Measurements from ENCODE around the gene CERS4. TPM values are rescaled to one million over a fixed set of nuclear protein-coding genes. Genes with fewer than 3 reads are reported as not detected.
A peak's percentile ranks its signal among the peaks of the same experiment; 100 is the strongest.

The CERS4 gene
- total RNA-seq (2022): 56.8 and 66.9 TPM in 2 replicates
- percentile 69 among the genes with signal in this experiment for Bru-seq, nascent RNA
- percentile 71 among the genes with signal in this experiment for BruChase-seq, experiment 1, labeled RNA remaining after a 2-hour chase
- BruChase-seq, experiment 2, labeled RNA remaining after a 6-hour chase: percentile 76 among the genes with signal in this experiment
- long read RNA-seq, transcript CERS4-201 (12 exons, 1,797 nt): major isoform, 23 of 76 reads
- long read RNA-seq, partial matches to known transcripts: 5 of 76 reads
- long read RNA-seq, other reads (novel, unspliced or antisense): 44 of 76 reads

DNA sequence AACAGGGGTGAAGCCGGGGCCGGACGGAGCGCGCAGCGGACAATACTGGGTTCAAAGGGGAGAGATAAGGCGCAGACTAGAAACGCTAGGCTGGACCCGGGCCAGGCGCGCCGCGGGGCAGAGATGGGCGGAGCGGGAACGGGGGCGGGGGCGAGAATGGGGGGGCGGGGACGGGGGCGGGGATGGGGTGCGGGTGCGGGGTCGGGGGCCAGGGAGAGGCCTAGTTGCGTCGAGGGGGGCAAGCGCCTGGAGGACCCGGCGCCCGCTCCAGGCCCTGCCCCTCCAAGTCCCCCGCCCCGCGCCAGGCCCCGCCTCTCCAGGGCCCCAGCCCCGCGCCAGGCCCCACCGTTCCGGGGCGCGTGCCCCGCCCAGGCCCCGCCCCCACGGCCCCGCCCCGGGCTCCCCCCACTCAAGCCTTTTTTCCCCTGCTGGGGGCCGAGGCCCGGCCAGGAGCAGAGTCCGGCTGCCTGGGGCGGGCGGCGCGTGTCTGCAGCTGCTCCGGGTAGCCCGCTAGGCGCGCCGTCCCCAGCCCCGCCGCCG lies at the start of gene CERS4:
Gene CERS4 (plus strand): TSS at position 449 of the 540 bp plus-strand sequence. CDS start 41,707 bp downstream, outside the sequence.
- ChIA-PET POLR2A (interaction anchor here (0.6 to 1.3 kb wide), 2 partner anchors 14 to 265 kb away, joined by 3 to 4 read pairs; partner anchors contain the start of gene TIMM44), CTCF (no interaction called here)
- Mint-ChIP-seq H3K27ac (ENCODE audit: unreplicated experiment) (peak within 1 kb of the TSS; percentile 86), H3K4me3 (ENCODE audit: unreplicated experiment) (peak within 1 kb of the TSS; percentile 93), H3K36me3 (ENCODE audit: insufficient read depth, unreplicated experiment) (peaks cover 19% of the 10 kb centered on the region), H3K27me3 (ENCODE audit: insufficient read depth, unreplicated experiment) (no peaks in the 10 kb centered on the region), H3K9me3 (ENCODE audit: unreplicated experiment) (no peaks in the 10 kb centered on the region), H3K4me1 (ENCODE audit: low read depth, unreplicated experiment) (peaks cover 35% of the 10 kb centered on the region)
- BruUV-seq (replicated peaks): no TSS peak
- DNase-seq: peak; percentile 92 to 94
- H3K36me3 ChIP-seq (ENCODE audit: control insufficient read depth, insufficient read depth, low read length): no peaks in the 10 kb centered on the region
- intact Hi-C loops (cut with micrococcal nuclease; ENCODE audit: unreplicated experiment): loop anchor here (5.0 kb wide), 2 partner anchors 38 to 52 kb away; no protein-coding TSS in a partner anchor
- peaks cover 41% of the 10 kb centered on the region for H3K4me1 ChIP-seq
- TF ChIP-seq, protein P1, sequence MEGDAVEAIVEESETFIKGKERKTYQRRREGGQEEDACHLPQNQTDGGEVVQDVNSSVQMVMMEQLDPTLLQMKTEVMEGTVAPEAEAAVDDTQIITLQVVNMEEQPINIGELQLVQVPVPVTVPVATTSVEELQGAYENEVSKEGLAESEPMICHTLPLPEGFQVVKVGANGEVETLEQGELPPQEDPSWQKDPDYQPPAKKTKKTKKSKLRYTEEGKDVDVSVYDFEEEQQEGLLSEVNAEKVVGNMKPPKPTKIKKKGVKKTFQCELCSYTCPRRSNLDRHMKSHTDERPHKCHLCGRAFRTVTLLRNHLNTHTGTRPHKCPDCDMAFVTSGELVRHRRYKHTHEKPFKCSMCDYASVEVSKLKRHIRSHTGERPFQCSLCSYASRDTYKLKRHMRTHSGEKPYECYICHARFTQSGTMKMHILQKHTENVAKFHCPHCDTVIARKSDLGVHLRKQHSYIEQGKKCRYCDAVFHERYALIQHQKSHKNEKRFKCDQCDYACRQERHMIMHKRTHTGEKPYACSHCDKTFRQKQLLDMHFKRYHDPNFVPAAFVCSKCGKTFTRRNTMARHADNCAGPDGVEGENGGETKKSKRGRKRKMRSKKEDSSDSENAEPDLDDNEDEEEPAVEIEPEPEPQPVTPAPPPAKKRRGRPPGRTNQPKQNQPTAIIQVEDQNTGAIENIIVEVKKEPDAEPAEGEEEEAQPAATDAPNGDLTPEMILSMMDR (IDR thresholded peaks at IDR 0.05; ENCODE audit: insufficient read depth in 1 of 2, low read depth in 1 of 2, low read length in 1 of 2, severe bottlenecking in 1 of 2, unreplicated experiment in 1 of 2): no peak
- H3K9me3 ChIP-seq: no peaks in the 10 kb centered on the region
- H3K4me3 ChIP-seq (ENCODE audit: low read depth, low read length): peak within 1 kb of the TSS; percentile 89
- H3K27me3 ChIP-seq (replicated peaks; ENCODE audit: control insufficient read depth, insufficient read depth, low read length): no peaks in the 10 kb centered on the region

- Histone ChIP-seq H3K4me1 (no peaks in the 10 kb centered on the region; the same call in 1 of the 2 replicates), H3K36me3 (ENCODE audit: control insufficient read depth, insufficient read depth, low read length) (no peaks in the 10 kb centered on the region), H3K27me3 (replicated peaks; ENCODE audit: control insufficient read depth, insufficient read depth, low read length) (no peaks in the 10 kb centered on the region), H3K4me3 (ENCODE audit: low read depth, low read length) (no peak overlapping the region), H3K9me3 (no peaks in the 10 kb centered on the region)
- no peaks in the 10 kb centered on the region for H3K9me3 Mint-ChIP-seq (ENCODE audit: unreplicated experiment)
- H3K27ac Mint-ChIP-seq (ENCODE audit: unreplicated experiment): no peak overlapping the region
- no peaks in the 10 kb centered on the region for H3K27me3 Mint-ChIP-seq (ENCODE audit: insufficient read depth, unreplicated experiment)
- no peak overlapping the region for H3K4me3 Mint-ChIP-seq (ENCODE audit: unreplicated experiment)
- no peaks in the 10 kb centered on the region for H3K36me3 Mint-ChIP-seq (ENCODE audit: insufficient read depth, unreplicated experiment)
- intact Hi-C loops (cut with micrococcal nuclease; ENCODE audit: unreplicated experiment): no loop called here
- no TSS peak for BruUV-seq (replicated peaks)
- CTCF ChIA-PET: no interaction called here
- DNase-seq: peak; percentile 41 to 71
- TF ChIP-seq, protein P1 (IDR thresholded peaks at IDR 0.05; ENCODE audit: insufficient read depth in 1 of 2, low read depth in 1 of 2, low read length in 1 of 2, severe bottlenecking in 1 of 2, unreplicated experiment in 1 of 2): no peak
- POLR2A ChIA-PET: no interaction called here
- no peaks in the 10 kb centered on the region for H3K4me1 Mint-ChIP-seq (ENCODE audit: low read depth, unreplicated experiment)
Observed at GRCh38 chr19:8161135-8161646, 48.0 kb upstream of the CERS4 start.

DNA sequence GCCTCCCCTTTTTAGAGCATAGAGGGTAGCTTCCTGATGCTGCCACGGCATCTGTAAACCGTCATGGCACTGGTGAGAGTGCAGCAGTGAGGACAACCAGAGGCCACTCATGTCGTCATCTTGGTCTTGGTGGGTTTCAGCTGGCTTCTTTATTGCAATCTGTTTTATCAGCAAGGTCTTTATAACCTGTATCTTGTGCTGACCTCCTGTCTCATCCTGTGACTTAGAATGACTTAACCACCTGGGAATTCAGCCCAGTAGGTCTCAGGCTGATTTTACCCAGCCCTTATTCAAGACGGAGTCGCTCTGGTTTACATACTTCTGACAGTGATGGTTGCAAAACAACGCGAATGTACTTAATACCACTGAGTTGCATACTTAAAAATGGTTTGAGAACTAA lies 45.4 kb upstream of the CERS4 start:
- Mint-ChIP-seq H3K4me1 (ENCODE audit: low read depth, unreplicated experiment) (no peaks in the 10 kb centered on the region), H3K27me3 (ENCODE audit: insufficient read depth, unreplicated experiment) (no peaks in the 10 kb centered on the region), H3K36me3 (ENCODE audit: insufficient read depth, unreplicated experiment) (no peaks in the 10 kb centered on the region), H3K27ac (ENCODE audit: unreplicated experiment) (no peak overlapping the region), H3K9me3 (ENCODE audit: unreplicated experiment) (no peaks in the 10 kb centered on the region), H3K4me3 (ENCODE audit: unreplicated experiment) (no peak overlapping the region)
- H3K4me3 ChIP-seq (ENCODE audit: low read depth, low read length): no peak overlapping the region
- DNase-seq: no peak
- intact Hi-C loops (cut with micrococcal nuclease; ENCODE audit: unreplicated experiment): no loop called here
- H3K4me1 ChIP-seq: no peaks in the 10 kb centered on the region; the same call in 1 of the 2 replicates
- no peaks in the 10 kb centered on the region for H3K9me3 ChIP-seq
- POLR2A ChIA-PET: no interaction called here
- H3K36me3 ChIP-seq (ENCODE audit: control insufficient read depth, insufficient read depth, low read length): no peaks in the 10 kb centered on the region
- TF ChIP-seq, protein P1 (IDR thresholded peaks at IDR 0.05; ENCODE audit: insufficient read depth in 1 of 2, low read depth in 1 of 2, low read length in 1 of 2, severe bottlenecking in 1 of 2, unreplicated experiment in 1 of 2): no peak
- no peaks in the 10 kb centered on the region for H3K27me3 ChIP-seq (replicated peaks; ENCODE audit: control insufficient read depth, insufficient read depth, low read length)
- BruUV-seq (replicated peaks): no TSS peak
- CTCF ChIA-PET: no interaction called here

All from Caco-2 (cell line).